ENCODE measurements around the gene MICOS13.

- TF ChIP-seq CTCF (IDR thresholded peaks at IDR 0.05; ENCODE audit: low read depth, low read length, poor library complexity, severe bottlenecking) (no peak), EZH2phosphoT487 (IDR thresholded peaks at IDR 0.05; ENCODE audit: borderline replicate concordance, low read length) (no peak)
These were observed 39.1 kb downstream of the MICOS13 start for GRCh38 chr19:5641171-5641570.
